GM12878 (cell line): ENCODE data around the gene MCEMP1. TPM values are rescaled to one million over a fixed set of nuclear protein-coding genes. Genes with fewer than 3 reads are reported as not detected.
A peak's percentile ranks its signal among the peaks of the same experiment; 100 is the strongest.

Source experiments
- ATAC-seq: fragments of 200-7000 bp; cut with Tn5 transposase; 3 replicates; pipeline ENCODE4 v1.9.1; 2020; ENCODE audit warnings: mild to moderate bottlenecking, moderate library complexity
- BruUV-seq: library from RNA; stranded (reverse); fragments of 400-500 nt; replicated peaks from 2 replicates; lab custom pipeline; 2021; lab: Mats Ljungman, UMichigan
- CTCF ChIA-PET: fragments of 300-600 bp; sonication (Branson Sonifier 250); formaldehyde crosslinking; extraction: SDS; loops from one replicate; lab custom pipeline; 2021; ENCODE audit warnings: inconsistent platforms; lab: Yijun Ruan, JAX
- POLR2A ChIA-PET: fragments of 350-600 bp; formaldehyde crosslinking; extraction: SDS; loops from one replicate; lab custom pipeline; 2021; ENCODE audit warnings: inconsistent platforms; lab: Charles Lee
- RAD21 ChIA-PET: fragments of 300-600 bp; sonication (Branson Sonifier 250); formaldehyde crosslinking; loops from one replicate; lab custom pipeline; 2023; ENCODE audit warnings: antibody characterized with exemption; ENCODE audit not compliant: unreplicated experiment; lab: Charles Lee
- SMC1A ChIA-PET: fragments of 300-600 bp; sonication (Branson Sonifier 250); formaldehyde crosslinking; loops from one replicate; lab custom pipeline; 2023; ENCODE audit not compliant: unreplicated experiment, uncharacterized antibody; lab: Charles Lee
- DNase-seq: peaks from one replicate; pipeline ENCODE4 v3.0.0-alpha.2; 2011; ENCODE audit warnings: low read depth, low spot score
- FAIRE-seq: peaks from 3 replicates; lab custom pipeline; 2011; peaks lifted over from hg19 to GRCh38; lab: Jason Lieb, UNC
- H2AFZ ChIP-seq: 2 replicates; pipeline ENCODE4 v1.6.0; 2011; ENCODE audit warnings: low read depth, low read length, control low read depth; ENCODE audit not compliant: control insufficient read depth
- H3K27ac ChIP-seq: 2 replicates; pipeline ENCODE4 v1.5.1; 2011; ENCODE audit warnings: control low read depth; ENCODE audit not compliant: control insufficient read depth, insufficient read depth
- H3K27me3 ChIP-seq, 2 experiments: replicated peaks in 1 of 2; 2 replicates each; pipeline versions ENCODE4 v1.6.0 to v1.6.1; 2011; ENCODE audit warnings: low read length in 1 of 2; ENCODE audit not compliant: control insufficient read depth in 2 of 2, insufficient read depth in 2 of 2
- H3K36me3 ChIP-seq, 2 experiments: 2 replicates each; pipeline ENCODE4 v1.5.1; 2011; ENCODE audit warnings: low read length in 1 of 2; ENCODE audit not compliant: control insufficient read depth in 2 of 2, insufficient read depth in 2 of 2
- H3K4me1 ChIP-seq: 2 replicates; pipeline ENCODE4 v1.6.1; 2011; ENCODE audit warnings: mild to moderate bottlenecking, low read length, moderate library complexity, mixed read lengths; ENCODE audit not compliant: control insufficient read depth, insufficient read depth
- H3K4me2 ChIP-seq: 2 replicates; pipeline ENCODE4 v1.6.0; 2011; ENCODE audit warnings: control low read depth; ENCODE audit not compliant: control insufficient read depth, insufficient read depth
- H3K4me3 ChIP-seq: fragments of 200-600 bp; sonication (generic); 2 replicates; pipeline ENCODE4 v1.5.1; 2016
- H3K79me2 ChIP-seq: 2 replicates; pipeline ENCODE4 v1.6.0; 2011; ENCODE audit warnings: low read length; ENCODE audit not compliant: control insufficient read depth, insufficient read depth
- H3K9ac ChIP-seq: 2 replicates; pipeline ENCODE4 v1.8.0; 2011; ENCODE audit warnings: low read length, control low read depth, mixed read lengths; ENCODE audit not compliant: control insufficient read depth, insufficient read depth
- H3K9me3 ChIP-seq: replicated peaks from 3 replicates; pipeline ENCODE4 v1.5.1; 2011; ENCODE audit warnings: mild to moderate bottlenecking, low read length; ENCODE audit not compliant: control insufficient read depth, insufficient read depth
- H4K20me1 ChIP-seq: 2 replicates; pipeline ENCODE4 v1.6.0; 2011; ENCODE audit not compliant: control insufficient read depth, insufficient read depth
- ATF2 ChIP-seq: IDR thresholded peaks from 2 replicates; pipeline ENCODE4 v1.6.1; 2012; ENCODE audit warnings: low read length, inconsistent platforms
- BCL11A ChIP-seq: IDR thresholded peaks from 2 replicates; pipeline ENCODE4 v1.6.1; 2011; ENCODE audit warnings: low read depth, low read length
- CBFB ChIP-seq: IDR thresholded peaks from 2 replicates; pipeline ENCODE4 v1.6.1; 2016; ENCODE audit warnings: antibody characterized with exemption, low read depth
- CEBPZ ChIP-seq: fragments of 150-350 bp; IDR thresholded peaks from 2 replicates; pipeline ENCODE4 v1.6.1; 2016; ENCODE audit warnings: low read depth, low read length
- E4F1 ChIP-seq: fragments of 450-650 bp; IDR thresholded peaks from 2 replicates; pipeline ENCODE4 v1.6.1; 2018; ENCODE audit warnings: borderline replicate concordance, mild to moderate bottlenecking; ENCODE audit not compliant: partially characterized antibody
- IKZF2 ChIP-seq, 2 experiments: fragments of 450-650 bp; IDR thresholded peaks; 2 replicates each; pipeline ENCODE4 v1.6.1; 2017; ENCODE audit warnings: mild to moderate bottlenecking in 2 of 2, moderate library complexity in 2 of 2
- JUNB ChIP-seq: IDR thresholded peaks from 2 replicates; pipeline ENCODE4 v1.6.1; 2016; ENCODE audit warnings: antibody characterized with exemption, mild to moderate bottlenecking
- KLF5 ChIP-seq: fragments of 450-650 bp; IDR thresholded peaks from 2 replicates; pipeline ENCODE4 v1.6.1; 2014; ENCODE audit warnings: mild to moderate bottlenecking; ENCODE audit not compliant: partially characterized antibody
- MTA2 ChIP-seq: fragments of 450-650 bp; IDR thresholded peaks from 2 replicates; pipeline ENCODE4 v1.6.1; 2016; ENCODE audit warnings: low read depth, mild to moderate bottlenecking, moderate library complexity
- MYB ChIP-seq: fragments of 150-350 bp; IDR thresholded peaks from 2 replicates; pipeline ENCODE4 v1.6.1; 2014; ENCODE audit warnings: mild to moderate bottlenecking, low read depth, low read length, borderline replicate concordance
- NFYB ChIP-seq: IDR thresholded peaks from 2 replicates; pipeline ENCODE4 v1.6.1; 2011; ENCODE audit warnings: low read depth, mild to moderate bottlenecking, low read length, improper control_type of control experiment, moderate library complexity; ENCODE audit not compliant: insufficient read depth
- POLR2A ChIP-seq: IDR thresholded peaks from 2 replicates; pipeline ENCODE4 v1.6.1; 2011; ENCODE audit warnings: low read depth, mild to moderate bottlenecking, low read length
- POLR2AphosphoS5 ChIP-seq: IDR thresholded peaks from 2 replicates; pipeline ENCODE4 v1.6.1; 2011; ENCODE audit warnings: mild to moderate bottlenecking, low read length, inconsistent platforms
- POU2F2 ChIP-seq: IDR thresholded peaks from 3 replicates; pipeline ENCODE4 v1.6.1; 2011; ENCODE audit warnings: low read depth, mild to moderate bottlenecking, low read length, borderline replicate concordance
- SP1 ChIP-seq: IDR thresholded peaks from one replicate; pipeline ENCODE4 v1.6.1; 2011; ENCODE audit warnings: low read depth, low read length
- STAT1 ChIP-seq: fragments of 450-650 bp; conservative IDR thresholded peaks from 2 replicates; pipeline ENCODE4 v1.6.1; 2014; ENCODE audit warnings: antibody characterized with exemption, mild to moderate bottlenecking
- TARDBP ChIP-seq: IDR thresholded peaks from 2 replicates; pipeline ENCODE4 v1.6.1; 2016; ENCODE audit warnings: borderline replicate concordance
- ZBED1 ChIP-seq: IDR thresholded peaks from 2 replicates; pipeline ENCODE4 v1.6.1; 2016; ENCODE audit warnings: borderline replicate concordance
- ZNF217 ChIP-seq: fragments of 450-650 bp; IDR thresholded peaks from 2 replicates; pipeline ENCODE4 v1.6.1; 2017; ENCODE audit warnings: antibody characterized with exemption, mild to moderate bottlenecking
- WGBS: methylation state at CpG from one replicate; pipeline ENCODE4 v1.1.6; 2016; ENCODE audit warnings: low lambda C conversion rate; ENCODE audit not compliant: insufficient replicate concordance, insufficient coverage; ENCODE audit errors: missing lambda C conversion rate; 5-methylcytosine and 5-hydroxymethylcytosine counted together
- in situ Hi-C: fragments of 300-500 bp; cut with MboI; formaldehyde crosslinking; loops from 9 replicates; pipeline ENCODE4 v1.14.3; 2018; ENCODE audit warnings: mixed read lengths
- intact Hi-C: fragments of 100-400 bp; cut with micrococcal nuclease; formaldehyde crosslinking; loops from one replicate; pipeline ENCODE4 v1.14.2; 2022; ENCODE audit not compliant: unreplicated experiment
- polyA plus RNA-seq, 11 experiments: library from polyadenylated mRNA; depleted of rRNA in 4 of 11; unstranded in 6 of 11; stranded (reverse) in 5 of 11; fragments of >200 nt; fragmentation: Nextera tagmentation in 4 of 11; fragmentation: Illumina TruSeq in 1 of 11; extraction: Ambion mirVana in 4 of 11; extraction: Trizol in 1 of 11; gene quantifications; 1 replicate in 1 of 11; 2 replicates in 10 of 11; pipeline versions ENCODE4 v1.2.1 to v1.2.3, GENCODE V29; 2011 to 2016; ENCODE audit warnings: inconsistent platforms in 2 of 11, missing spikeins in 2 of 11, low read depth in 1 of 11
- total RNA-seq, 4 experiments: library from RNA; depleted of rRNA in 3 of 4; stranded (reverse); fragments of >200 nt in 3 of 4; fragmentation: Illumina TruSeq in 1 of 4; extraction: Trizol in 1 of 4; gene quantifications; 2 replicates each; pipeline versions ENCODE4 v1.2.1 to v1.2.3, GENCODE V29; 2013 to 2021

MCEMP1 gene
- total and polyA plus RNA-seq, 10 of the 15 experiments (the other 5 are each of a cell fraction or from before 2014, with no cell fraction given), result 0.08 to 0.55 (median 0.26) TPM; not detected in 1

GRCh38 chr19:7645163-7645562 is 31.7 kb upstream of the MCEMP1 start:
- H3K4me2 ChIP-seq, result no peak overlapping the region
- H3K27ac ChIP-seq, result no peak overlapping the region
- no peaks in the 10 kb centered on the region for H4K20me1 ChIP-seq
- no TSS peak for BruUV-seq
- H3K36me3 ChIP-seq, result peaks cover 0 to 2% of the 10 kb centered on the region in 2 experiments; a peak in 3 of 4 replicates
- intact Hi-C loops, result no loop called here
- ATAC-seq, result peak; percentile 23; the same call in 1 of the 3 replicates
- FAIRE-seq, result no peak
- SMC1A ChIA-PET, result no interaction called here
- CTCF ChIA-PET, result no interaction called here
- POLR2A ChIA-PET, result no interaction called here
- no peaks in the 10 kb centered on the region for H3K27me3 ChIP-seq
- H3K4me1 ChIP-seq, result peaks cover 3% of the 10 kb centered on the region
- H3K4me3 ChIP-seq, result no peak overlapping the region
- in situ Hi-C loops, result no loop called here
- no peak overlapping the region for H3K9ac ChIP-seq
- TF ChIP-seq TARDBP (no peak), ZNF217 (no peak), POU2F2 (no peak), BCL11A (no peak), ATF2 (no peak), CEBPZ (no peak), ZBED1 (no peak), POLR2A (no peak; the same call in 1 of the 2 replicates), STAT1 (no peak), NFYB (no peak), JUNB (no peak), KLF5 (no peak), CBFB (no peak), MTA2 (no peak), MYB (no peak), POLR2AphosphoS5 (no peak), IKZF2 (IDR thresholded peaks at IDR 0.05) (no peak), E4F1 (no peak), SP1 (no peak)
- TF ChIP-seq, all 136 proteins: peak for 0
- 90% methylated on average over 14 of the region's 14 CpGs for WGBS
- RAD21 ChIA-PET, result no interaction called here
- DNase-seq, result no peak
- H3K79me2 ChIP-seq, result no peaks in the 10 kb centered on the region
- H3K9me3 ChIP-seq, result no peaks in the 10 kb centered on the region; the same call in 2 of the 3 replicates
- no peak overlapping the region for H2AFZ ChIP-seq
